Cardiac muscle cell (in vitro differentiated cells and primary cell): ENCODE results near the gene FBXO44. TPM values are rescaled to one million over a fixed set of nuclear protein-coding genes. Genes with fewer than 3 reads are reported as not detected.

Experiments
- DNase-seq, 2 donors: peaks; one replicate each; pipeline versions ENCODE4 v3.0.0 to v3.0.0-alpha.2; 2010 to 2017; ENCODE audit warnings: low read depth in 1 of 2, low spot score in 1 of 2
- H3K27ac ChIP-seq: fragments of 200-600 bp; sonication (generic); 2 replicates; pipeline ENCODE4 v1.5.1; 2016
- H3K27me3 ChIP-seq: fragments of 200-600 bp; sonication (generic); 2 replicates; pipeline ENCODE4 v1.6.0; 2016; ENCODE audit warnings: control low read depth
- H3K36me3 ChIP-seq: fragments of 200-600 bp; sonication (generic); 2 replicates; pipeline ENCODE4 v1.5.1; 2016; ENCODE audit warnings: control low read depth
- H3K4me1 ChIP-seq: fragments of 200-600 bp; sonication (generic); 2 replicates; pipeline ENCODE4 v1.8.1; 2017; ENCODE audit warnings: low read depth, mild to moderate bottlenecking, mixed run types
- H3K4me3 ChIP-seq: fragments of 200-600 bp; sonication (generic); 2 replicates; pipeline ENCODE4 v1.5.1; 2016; ENCODE audit warnings: mild to moderate bottlenecking
- H3K9me3 ChIP-seq: fragments of 200-600 bp; sonication (generic); 2 replicates; pipeline ENCODE4 v1.5.1; 2017; ENCODE audit warnings: low read depth, mild to moderate bottlenecking, control low read depth
- polyA plus RNA-seq: library from polyadenylated mRNA; unstranded; fragments of >200 nt; fragmentation: Nextera tagmentation; extraction: Ambion mirVana; gene quantifications from 2 replicates; pipeline ENCODE4 v1.2.1, GENCODE V29; 2016
- total RNA-seq: library from RNA; depleted of rRNA; stranded (reverse); fragments of >200 nt; gene quantifications from 2 replicates; pipeline ENCODE4 v1.2.3, GENCODE V29; 2016
- TF ChIP-seq, protein P1 (sequence below): IDR thresholded peaks from 2 replicates; pipeline ENCODE4 v1.5.1; 2012; ENCODE audit warnings: low read depth, mild to moderate bottlenecking, low read length

Gene FBXO44
- total and polyA plus RNA-seq, 2 experiments from 2014 or later: 43.6 to 58.8 TPM

- Histone ChIP-seq H3K4me1 (no peaks in the 10 kb centered on the region), H3K4me3 (no peak overlapping the region), H3K36me3 (no peaks in the 10 kb centered on the region), H3K27ac (no peak overlapping the region), H3K9me3 (no peaks in the 10 kb centered on the region), H3K27me3 (peaks cover 22% of the 10 kb centered on the region)
- no peak for DNase-seq
- TF ChIP-seq, protein P1, sequence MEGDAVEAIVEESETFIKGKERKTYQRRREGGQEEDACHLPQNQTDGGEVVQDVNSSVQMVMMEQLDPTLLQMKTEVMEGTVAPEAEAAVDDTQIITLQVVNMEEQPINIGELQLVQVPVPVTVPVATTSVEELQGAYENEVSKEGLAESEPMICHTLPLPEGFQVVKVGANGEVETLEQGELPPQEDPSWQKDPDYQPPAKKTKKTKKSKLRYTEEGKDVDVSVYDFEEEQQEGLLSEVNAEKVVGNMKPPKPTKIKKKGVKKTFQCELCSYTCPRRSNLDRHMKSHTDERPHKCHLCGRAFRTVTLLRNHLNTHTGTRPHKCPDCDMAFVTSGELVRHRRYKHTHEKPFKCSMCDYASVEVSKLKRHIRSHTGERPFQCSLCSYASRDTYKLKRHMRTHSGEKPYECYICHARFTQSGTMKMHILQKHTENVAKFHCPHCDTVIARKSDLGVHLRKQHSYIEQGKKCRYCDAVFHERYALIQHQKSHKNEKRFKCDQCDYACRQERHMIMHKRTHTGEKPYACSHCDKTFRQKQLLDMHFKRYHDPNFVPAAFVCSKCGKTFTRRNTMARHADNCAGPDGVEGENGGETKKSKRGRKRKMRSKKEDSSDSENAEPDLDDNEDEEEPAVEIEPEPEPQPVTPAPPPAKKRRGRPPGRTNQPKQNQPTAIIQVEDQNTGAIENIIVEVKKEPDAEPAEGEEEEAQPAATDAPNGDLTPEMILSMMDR: no peak
Observed at GRCh38 chr1:11649624-11650330, 4.9 kb upstream of the FBXO44 start.

GRCh38 chr1:11650331-11650991 lies 4.2 kb upstream of the FBXO44 start:
- no peaks in the 10 kb centered on the region for H3K36me3 ChIP-seq
- H3K27me3 ChIP-seq: peaks cover 22% of the 10 kb centered on the region
- H3K27ac ChIP-seq: no peak overlapping the region
- peaks cover 1% of the 10 kb centered on the region for H3K4me1 ChIP-seq
- no peaks in the 10 kb centered on the region for H3K9me3 ChIP-seq
- H3K4me3 ChIP-seq: no peak overlapping the region
- DNase-seq: peak; percentile 81 to 85
- TF ChIP-seq, protein P1: peak; percentile 71

DNA sequence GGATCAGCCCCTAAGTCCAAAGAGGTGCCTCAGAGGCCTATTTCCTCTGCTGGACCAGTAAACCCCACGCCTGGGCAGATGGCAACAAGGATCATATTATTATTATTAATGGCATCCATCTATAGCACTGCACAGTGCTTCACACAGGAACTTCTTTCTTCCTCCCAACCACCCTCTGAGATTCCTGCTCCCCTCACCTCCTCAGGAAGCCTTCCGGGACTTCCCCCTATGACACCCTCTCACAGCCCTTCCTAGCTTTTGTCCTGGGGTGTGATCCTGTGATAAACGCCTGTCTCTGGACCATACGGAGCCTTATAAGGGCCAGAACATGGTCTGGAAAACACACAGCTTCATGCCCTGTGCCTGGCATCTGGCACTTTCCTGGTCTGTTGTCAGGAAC lies 3.7 kb upstream of the FBXO44 start:
- no peaks in the 10 kb centered on the region for H3K9me3 ChIP-seq
- H3K27me3 ChIP-seq: peaks cover 22% of the 10 kb centered on the region

GRCh38 chr1:11652203-11652780 lies 2.4 kb upstream of the FBXO44 start:
- Histone ChIP-seq H3K4me3 (no peak overlapping the region), H3K4me1 (peaks cover 6% of the 10 kb centered on the region), H3K36me3 (peaks cover 4% of the 10 kb centered on the region), H3K27ac (no peak overlapping the region), H3K27me3 (peaks cover 22% of the 10 kb centered on the region), H3K9me3 (no peaks in the 10 kb centered on the region)
- no peak for DNase-seq
- TF ChIP-seq, protein P1: no peak

More for the DNA sequence above, 3.7 kb upstream of the FBXO44 start:
- no peak for DNase-seq
- H3K27ac ChIP-seq: no peak overlapping the region
- no peak overlapping the region for H3K4me3 ChIP-seq
- no peaks in the 10 kb centered on the region for H3K36me3 ChIP-seq
- H3K4me1 ChIP-seq: peaks cover 6% of the 10 kb centered on the region
- TF ChIP-seq, protein P1: no peak

DNA sequence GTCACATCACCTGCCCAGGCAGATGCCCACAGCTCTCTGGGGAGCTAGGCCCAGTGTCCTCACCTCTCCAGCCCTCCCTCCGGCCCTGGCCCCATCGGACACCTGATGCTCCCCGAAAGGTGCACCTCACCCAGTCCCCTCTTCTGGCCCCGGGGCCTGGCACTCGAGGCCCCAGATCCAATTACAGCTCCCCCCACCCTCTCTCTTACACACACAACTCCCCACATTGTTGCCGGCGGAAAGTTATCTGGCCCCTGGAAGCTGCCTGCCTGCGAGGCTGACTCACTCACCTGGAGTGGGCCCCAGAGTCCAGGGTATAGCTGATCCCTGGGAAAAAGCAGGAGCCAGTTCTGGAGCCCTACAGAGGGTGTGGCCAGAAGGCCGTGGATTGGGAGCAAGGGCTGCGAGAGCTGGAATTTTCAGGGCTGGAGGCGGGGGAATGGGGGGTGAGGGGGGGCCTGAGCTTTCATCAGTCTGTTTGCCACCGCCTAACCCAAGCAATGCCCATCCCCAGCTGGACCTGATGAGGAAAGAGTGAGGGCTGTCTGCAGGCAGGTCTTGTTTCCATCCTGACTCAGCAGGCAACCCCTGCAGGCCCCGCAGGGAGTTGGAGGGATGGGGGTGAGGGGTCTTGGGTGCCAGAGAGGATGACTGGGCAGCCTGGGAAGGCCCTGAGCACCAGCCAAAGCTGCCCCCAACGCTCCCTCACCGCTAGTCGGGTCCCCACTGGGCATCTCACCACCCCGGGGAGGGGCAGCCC lies 1.4 kb upstream of the FBXO44 start:
- Histone ChIP-seq H3K27me3 (peaks cover 22% of the 10 kb centered on the region), H3K4me1 (peaks cover 6% of the 10 kb centered on the region), H3K27ac (no peak overlapping the region), H3K4me3 (no peak overlapping the region), H3K9me3 (no peaks in the 10 kb centered on the region), H3K36me3 (peaks cover 6% of the 10 kb centered on the region)
- TF ChIP-seq, protein P1: no peak
- DNase-seq: no peak
